Activated T-cell treated with anti-CD3 and anti-CD28 coated beads, Interleukin-2, amount 50 U/mL, for 4 hours (primary cell): ENCODE measurements around the gene EAF2. TPM values are rescaled to one million over a fixed set of nuclear protein-coding genes. Genes with fewer than 3 reads are reported as not detected.

Source experiments
- total RNA-seq, 3 donors: library from RNA; stranded (reverse); gene quantifications; one replicate each; pipeline ENCODE4 v1.2.1, GENCODE V29; 2021

The EAF2 gene
- total RNA-seq, 3 donors from 2014 or later: 8.6 to 13.8 (median 9.6) TPM

Other genes starting within 250 kb of the EAF2 start
- not detected for gene FBXO40, start 241.8 kb upstream of the EAF2 start, total RNA-seq
- 100 to 1,000 TPM; 189 to 221 (median 208) TPM for gene HCLS1, start 174.3 kb upstream of the EAF2 start, total RNA-seq
- 10 to 100 TPM; 11.3 to 11.8 (median 11.3) TPM for gene GOLGB1, start 85.5 kb upstream of the EAF2 start, total RNA-seq
- gene IQCB1, start 149 bp upstream of the EAF2 start, total RNA-seq: 10 to 100 TPM; 37.8 to 43.4 (median 40.3) TPM
- under 1 TPM; 0.45 to 0.92 (median 0.66) TPM for gene SLC15A2, start 59.2 kb downstream of the EAF2 start, total RNA-seq
- gene ILDR1, start 187.0 kb downstream of the EAF2 start, total RNA-seq: under 1 TPM in 1 of 3 donors, not detected in 2; 0.18 TPM
- 1 to 10 TPM; 1.8 to 4.7 (median 2.0) TPM for gene CD86, start 220.2 kb downstream of the EAF2 start, total RNA-seq